H1 (cell line): Measurements from ENCODE around the gene TMX3. TPM values are rescaled to one million over a fixed set of nuclear protein-coding genes. Genes with fewer than 3 reads are reported as not detected.
A peak's percentile ranks its signal among the peaks of the same experiment; 100 is the strongest.

ENCODE experiments used
- CTCF ChIA-PET: fragments of 300-600 bp; sonication (Branson Sonifier 250); formaldehyde crosslinking; loops from one replicate; lab custom pipeline; 2021; ENCODE audit not compliant: partially characterized antibody; lab: Charles Lee
- POLR2A ChIA-PET: fragments of 300-600 bp; sonication (Branson Sonifier 250); formaldehyde crosslinking; loops from one replicate; lab custom pipeline; 2021; ENCODE audit warnings: inconsistent platforms; ENCODE audit not compliant: partially characterized antibody; lab: Charles Lee
- DNase-seq, 2 experiments: peaks; one replicate each; pipeline versions ENCODE4 v3.0.0 to v3.0.0-alpha.2; 2010 to 2022; ENCODE audit warnings: low spot score in 2 of 2, low read depth in 1 of 2, mixed read lengths in 1 of 2
- FAIRE-seq: peaks from 2 replicates; lab custom pipeline; 2011; peaks lifted over from hg19 to GRCh38; lab: Jason Lieb, UNC
- H2AFZ ChIP-seq: 2 replicates; pipeline ENCODE4 v1.8.1; 2012; ENCODE audit warnings: low read length, inconsistent platforms
- H2AK5ac ChIP-seq: 2 replicates; pipeline ENCODE4 v1.6.1; 2013; ENCODE audit warnings: low read depth, low read length
- H2BK120ac ChIP-seq: replicated peaks from 2 replicates; pipeline ENCODE3; 2013; ENCODE audit warnings: low read depth, low read length, inconsistent platforms
- H2BK12ac ChIP-seq: 2 replicates; pipeline ENCODE4 v1.6.1; 2013; ENCODE audit warnings: low read depth, low read length
- H2BK15ac ChIP-seq: 2 replicates; pipeline ENCODE4 v1.6.1; 2013; ENCODE audit warnings: low read length
- H2BK20ac ChIP-seq: 2 replicates; pipeline ENCODE4 v1.6.1; 2013; ENCODE audit warnings: low read length
- H2BK5ac ChIP-seq: 2 replicates; pipeline ENCODE4 v1.6.1; 2013; ENCODE audit warnings: low read depth, low read length
- H3K14ac ChIP-seq: 2 replicates; pipeline ENCODE4 v1.6.1; 2013; ENCODE audit warnings: inconsistent platforms; ENCODE audit not compliant: insufficient read length
- H3K18ac ChIP-seq: 2 replicates; pipeline ENCODE4 v1.6.1; 2013; ENCODE audit warnings: low read length; ENCODE audit errors: extremely low read depth
- H3K23ac ChIP-seq: 2 replicates; pipeline ENCODE4 v1.6.1; 2013; ENCODE audit warnings: inconsistent platforms; ENCODE audit not compliant: insufficient read length
- H3K23me2 ChIP-seq: 2 replicates; pipeline ENCODE4 v1.6.1; 2013; ENCODE audit warnings: low read depth, low read length
- H3K27ac ChIP-seq: 2 replicates; pipeline ENCODE4 v1.6.1; 2011; ENCODE audit warnings: low read depth, low read length, inconsistent platforms
- H3K27me3 ChIP-seq, 4 experiments: replicated peaks in 1 of 4; 1 replicate in 1 of 4; 2 replicates in 3 of 4; pipeline versions ENCODE4 v1.6.1 to v1.8.1; 2011 to 2013; ENCODE audit warnings: low read length in 3 of 4, mild to moderate bottlenecking in 3 of 4, inconsistent platforms in 2 of 4, mixed read lengths in 2 of 4, moderate library complexity in 1 of 4; ENCODE audit not compliant: control insufficient read depth in 3 of 4, insufficient read depth in 3 of 4; ENCODE audit errors: extremely low read depth in 1 of 4
- H3K36me3 ChIP-seq, 4 experiments: 2 replicates each; pipeline versions ENCODE4 v1.6.1 to v1.8.1; 2011 to 2013; ENCODE audit warnings: mild to moderate bottlenecking in 4 of 4, low read length in 3 of 4, moderate library complexity in 2 of 4, control low read depth in 1 of 4, inconsistent platforms in 1 of 4; ENCODE audit not compliant: insufficient read depth in 4 of 4, control insufficient read depth in 2 of 4
- H3K4ac ChIP-seq: replicated peaks from 2 replicates; pipeline ENCODE3; 2013; ENCODE audit warnings: low read length, low read depth, mixed read lengths, inconsistent platforms; ENCODE audit not compliant: insufficient read length
- H3K4me1 ChIP-seq, 4 experiments: replicated peaks in 1 of 4; 1 replicate in 1 of 4; 2 replicates in 3 of 4; pipeline versions ENCODE4 v1.6.1 to v1.8.1; 2011 to 2013; ENCODE audit warnings: low read length in 3 of 4, inconsistent platforms in 2 of 4, mixed read lengths in 1 of 4; ENCODE audit not compliant: insufficient read depth in 4 of 4, control insufficient read depth in 3 of 4
- H3K4me2 ChIP-seq, 2 experiments: 2 replicates each; pipeline versions ENCODE4 v1.6.1 to v1.8.1; 2011 to 2013; ENCODE audit warnings: low read depth in 2 of 2, low read length in 2 of 2, control low read depth in 1 of 2, inconsistent platforms in 1 of 2, mild to moderate bottlenecking in 1 of 2; ENCODE audit not compliant: insufficient read depth in 1 of 2
- H3K4me3 ChIP-seq, 4 experiments: fragments of 200-600, 300-600 bp in 1 of 4; sonication (generic), shearing (Covaris generic), sonication (Bioruptor Twin) in 1 of 4; 2 replicates each; pipeline versions ENCODE4 v1.5.1 to v1.8.1; 2011 to 2016; ENCODE audit warnings: low read length in 4 of 4, low read depth in 3 of 4, control low read depth in 2 of 4, inconsistent platforms in 2 of 4, mild to moderate bottlenecking in 2 of 4, mixed read lengths in 1 of 4, moderate library complexity in 1 of 4; ENCODE audit not compliant: insufficient read depth in 2 of 4; ENCODE audit errors: extremely low read depth in 1 of 4
- H3K56ac ChIP-seq: replicated peaks from 2 replicates; pipeline ENCODE3; 2013; ENCODE audit warnings: low read depth, mild to moderate bottlenecking, mixed read lengths, low read length, inconsistent platforms; ENCODE audit not compliant: insufficient read length
- H3K79me1 ChIP-seq: 2 replicates; pipeline ENCODE4 v1.6.1; 2013; ENCODE audit warnings: low read depth, low read length, control low read depth
- H3K79me2 ChIP-seq, 2 experiments: 2 replicates each; pipeline versions ENCODE4 v1.6.1 to v1.8.1; 2012 to 2013; ENCODE audit warnings: low read length in 2 of 2, mild to moderate bottlenecking in 2 of 2, inconsistent platforms in 1 of 2; ENCODE audit not compliant: insufficient read depth in 2 of 2, control insufficient read depth in 1 of 2
- H3K9ac ChIP-seq, 4 experiments: replicated peaks in 1 of 4; 1 replicate in 1 of 4; 2 replicates in 3 of 4; pipeline versions ENCODE4 v1.6.1 to v1.8.1; 2011 to 2013; ENCODE audit warnings: low read depth in 3 of 4, low read length in 3 of 4, control low read depth in 2 of 4, mild to moderate bottlenecking in 2 of 4, moderate library complexity in 2 of 4, inconsistent platforms in 1 of 4; ENCODE audit errors: extremely low read depth in 1 of 4
- H3K9me3 ChIP-seq, 2 experiments: 2 replicates each; pipeline versions ENCODE4 v1.6.1 to v1.8.1; 2012 to 2013; ENCODE audit warnings: mild to moderate bottlenecking in 2 of 2, moderate library complexity in 2 of 2, control low read depth in 1 of 2, inconsistent platforms in 1 of 2, low read depth in 1 of 2, low read length in 1 of 2, mixed read lengths in 1 of 2; ENCODE audit not compliant: insufficient read depth in 2 of 2
- H4K20me1 ChIP-seq, 2 experiments: replicated peaks in 1 of 2; 2 replicates each; pipeline versions ENCODE3 to v1.8.1; 2011 to 2013; ENCODE audit warnings: inconsistent platforms in 2 of 2, low read length in 2 of 2, mild to moderate bottlenecking in 1 of 2; ENCODE audit not compliant: insufficient read depth in 2 of 2, control insufficient read depth in 1 of 2
- H4K5ac ChIP-seq: 2 replicates; pipeline ENCODE4 v1.6.1; 2013; ENCODE audit warnings: low read length, low read depth, mixed read lengths, inconsistent platforms; ENCODE audit not compliant: insufficient read length
- H4K8ac ChIP-seq: 2 replicates; pipeline ENCODE4 v1.8.0; 2013; ENCODE audit warnings: mild to moderate bottlenecking, moderate library complexity, low read length, inconsistent platforms; ENCODE audit not compliant: insufficient read depth; ENCODE audit errors: extremely low read depth
- H4K91ac ChIP-seq: replicated peaks from 2 replicates; pipeline ENCODE3; 2013; ENCODE audit warnings: low read length, mixed read lengths, inconsistent platforms; ENCODE audit not compliant: insufficient read length
- BRCA1 ChIP-seq: IDR thresholded peaks from 2 replicates; pipeline ENCODE4 v1.6.1; 2012; ENCODE audit warnings: low read depth, low read length, improper control_type of control experiment
- CBX8 ChIP-seq: fragments of 300-800, 300-1000 bp; sonication (generic); IDR thresholded peaks from 2 replicates; pipeline ENCODE4 v1.7.1; 2016; ENCODE audit warnings: low read depth, low read length, borderline replicate concordance
- CTCF ChIP-seq, 3 experiments: IDR thresholded peaks; 1 replicate in 2 of 3; 2 replicates in 1 of 3; pipeline versions ENCODE4 v1.5.1 to v1.6.1; 2011; ENCODE audit warnings: low read length in 3 of 3, mild to moderate bottlenecking in 3 of 3, inconsistent platforms in 2 of 3, low read depth in 1 of 3, moderate library complexity in 1 of 3; ENCODE audit not compliant: insufficient read depth in 1 of 3; ENCODE audit errors: control extremely low read depth in 1 of 3
- JUN ChIP-seq: IDR thresholded peaks from 2 replicates; pipeline ENCODE4 v1.6.1; 2011; ENCODE audit warnings: low read depth, mild to moderate bottlenecking, improper control_type of control experiment, low read length
- RAD21 ChIP-seq, 2 experiments: IDR thresholded peaks in 1 of 2; conservative IDR thresholded peaks in 1 of 2; 2 replicates each; pipeline ENCODE4 v1.6.1; 2011; ENCODE audit warnings: low read depth in 2 of 2, low read length in 2 of 2, improper control_type of control experiment in 1 of 2, inconsistent platforms in 1 of 2, mild to moderate bottlenecking in 1 of 2, moderate library complexity in 1 of 2
- SP1 ChIP-seq: IDR thresholded peaks from 2 replicates; pipeline ENCODE4 v1.6.1; 2011; ENCODE audit warnings: low read depth, low read length
- WGBS, 2 experiments: shearing (Covaris generic) in 1 of 2; methylation state at CpG; one replicate each; pipeline versions ENCODE4 v1.1.6 to v1.1.7; 2013 to 2015; ENCODE audit warnings: low lambda C conversion rate in 2 of 2, mixed read lengths in 2 of 2, inconsistent platforms in 1 of 2, low coverage in 1 of 2, missing lambda C conversion rate in 1 of 2; ENCODE audit not compliant: insufficient replicate concordance in 2 of 2, insufficient coverage in 1 of 2, insufficient read length in 1 of 2; ENCODE audit errors: extremely low coverage in 1 of 2, missing lambda C conversion rate in 1 of 2; 5-methylcytosine and 5-hydroxymethylcytosine counted together
- polyA plus RNA-seq, 7 experiments: library from polyadenylated mRNA; depleted of rRNA in 3 of 7; stranded (reverse) in 5 of 7; unstranded in 2 of 7; fragments of >200 nt in 5 of 7; fragments of 200-250 nt in 2 of 7; gene quantifications; 1 replicate in 5 of 7; 2 replicates in 1 of 7; 4 replicates in 1 of 7; pipeline versions ENCODE4 v1.2.1 to v1.2.3, GENCODE V29; 2011 to 2013; ENCODE audit warnings: missing spikeins in 2 of 7, mixed read lengths in 2 of 7
- total RNA-seq: library from RNA; stranded (reverse); fragmentation: NEBNext Ultra II Directional; extraction: Animal tissue kit (Norgen Biotek cat#: 25700); gene quantifications from 2 replicates; pipeline ENCODE4 v1.2.1, GENCODE V29; 2021

Gene TMX3
- total and polyA plus RNA-seq, 2 of the 8 experiments (the other 6 are each of a cell fraction or from before 2014, with no cell fraction given): 12.6 to 29.0 TPM

DNA sequence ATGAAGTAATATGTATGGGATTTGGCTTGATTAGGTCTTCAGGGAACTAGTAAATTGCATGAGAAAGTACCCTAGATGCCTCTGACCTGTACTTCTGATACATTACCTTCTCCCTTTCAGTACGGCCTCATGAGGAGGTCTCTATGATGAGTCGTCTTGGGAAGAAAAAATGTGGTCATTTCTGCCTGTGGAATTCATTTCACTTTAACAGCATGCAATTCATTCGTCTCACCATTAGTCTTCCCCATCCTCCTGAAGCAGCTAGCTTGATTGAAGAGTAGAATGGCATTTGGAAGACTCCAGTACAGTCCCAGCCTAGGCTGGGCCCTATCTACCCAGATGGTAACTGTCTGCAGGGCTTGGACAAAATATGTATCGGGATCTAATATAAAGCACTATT is 52.2 kb downstream of the TMX3 start:
- no peaks in the 10 kb centered on the region for H3K23me2 ChIP-seq
- no peaks in the 10 kb centered on the region for H3K4me1 ChIP-seq
- no peak overlapping the region for H2BK20ac ChIP-seq
- FAIRE-seq: no peak
- no peak overlapping the region for H2BK15ac ChIP-seq
- H3K79me2 ChIP-seq: no peaks in the 10 kb centered on the region
- H4K20me1 ChIP-seq: no peaks in the 10 kb centered on the region
- no peaks in the 10 kb centered on the region for H3K27me3 ChIP-seq
- H3K4me2 ChIP-seq: no peak overlapping the region
- no peak overlapping the region for H3K18ac ChIP-seq
- no peak overlapping the region for H4K5ac ChIP-seq
- H3K9ac ChIP-seq: no peak overlapping the region
- H3K27ac ChIP-seq: no peak overlapping the region
- H2AFZ ChIP-seq: no peak overlapping the region
- H4K8ac ChIP-seq: no peak overlapping the region
- TF ChIP-seq CBX8 (no peak), JUN (no peak), CTCF (IDR thresholded peaks at IDR 0.05; ENCODE audit: control extremely low read depth in 1 of 3, insufficient read depth in 1 of 3, low read depth in 1 of 3, low read length in 3 of 3) (peak in 1 of 3 experiments; percentile 22; a peak in 1 of 4 replicates), SP1 (no peak), RAD21 (IDR thresholded peaks at IDR 0.05 in 1 of 2, conservative IDR thresholded peaks at IDR 0.05 in 1 of 2; ENCODE audit: low read depth in 2 of 2, low read length in 2 of 2) (peak in 1 of 2 experiments; percentile 23; a peak in 1 of 4 replicates), BRCA1 (no peak)
- ChIA-PET POLR2A (no interaction called here), CTCF (interaction anchor here (1.0 to 2.3 kb wide), 3 partner anchors 15 to 74 kb away, joined by 3 to 6 read pairs (median 3); no protein-coding TSS in a partner anchor)
- no peak overlapping the region for H2BK120ac ChIP-seq
- H3K4me3 ChIP-seq: no peak overlapping the region
- no peak overlapping the region for H2BK12ac ChIP-seq
- no peak overlapping the region for H3K23ac ChIP-seq
- no peak overlapping the region for H4K91ac ChIP-seq
- no peak for DNase-seq
- no peak overlapping the region for H3K56ac ChIP-seq
- no peaks in the 10 kb centered on the region for H3K79me1 ChIP-seq
- no peaks in the 10 kb centered on the region for H3K36me3 ChIP-seq
- no peak overlapping the region for H3K4ac ChIP-seq
- no peak overlapping the region for H3K14ac ChIP-seq
- 79% methylated on average over 4 of the region's 4 CpGs; no CpG with 5 or more reads in 1 of the 2 experiments for WGBS, 2 experiments
- H2AK5ac ChIP-seq: no peak overlapping the region
- no peaks in the 10 kb centered on the region for H3K9me3 ChIP-seq
- no peak overlapping the region for H2BK5ac ChIP-seq
